Posterior vena cava (tissue), 2 donors: Measurements from ENCODE around the gene CSNK1A1. TPM values are rescaled to one million over a fixed set of nuclear protein-coding genes. Genes with fewer than 3 reads are reported as not detected.
"Not testable (repeated sequence)": the region's sequence is repeated elsewhere in the genome, so short reads cannot be mapped to it uniquely, and the experiment has no call there.

Source experiments
- DNase-seq: peaks from one replicate; pipeline ENCODE4 v3.0.0-alpha.2; 2020; ENCODE audit warnings: low spot score
- intact Hi-C, 2 donors: fragments of 100-400 bp; cut with DNase I; formaldehyde crosslinking; loops; one replicate each; pipeline versions ENCODE4 v1.14.1 to v1.14.2; 2022 to 2023
- total RNA-seq, 2 donors: library from RNA; stranded (reverse); fragmentation: NEBNext Ultra II Directional; extraction: Animal tissue kit (Norgen Biotek cat#: 25700); gene quantifications; one replicate each; pipeline ENCODE4 v1.2.1, GENCODE V29; 2021
- donor health status: DM: yes; HTN: yes; CAD: no.
- donor health status: DM: yes; HTN: yes; CAD: no.

Gene CSNK1A1
- total RNA-seq, 2 donors from 2014 or later = 223 to 231 TPM

GRCh38 chr5:149473441-149473840 lies 77.8 kb downstream of the CSNK1A1 start:
- DNase-seq = peak; percentile 9
- intact Hi-C loops = loop anchor here in 1 of 2 donors (2.0 kb wide), 1 partner anchor 23 kb away; no protein-coding TSS in a partner anchor

GRCh38 chr5:149472399-149472798 lies 78.8 kb downstream of the CSNK1A1 start:
- peak; percentile 41 for DNase-seq
- intact Hi-C loops = loop anchor here in 1 of 2 donors (2.0 kb wide), 1 partner anchor 24 kb away; no protein-coding TSS in a partner anchor

GRCh38 chr5:149471406-149472183 lies 79.6 kb downstream of the CSNK1A1 start:
- intact Hi-C loops = loop anchor here in 1 of 2 donors (2.0 kb wide), 1 partner anchor 25 kb away; no protein-coding TSS in a partner anchor

GRCh38 chr5:149470942-149471341 lies 80.3 kb downstream of the CSNK1A1 start:
- intact Hi-C loops = no loop called here
- peak; percentile 65 for DNase-seq

More at GRCh38 chr5:149471406-149472183, 79.6 kb downstream of the CSNK1A1 start:
- peak; percentile 81 for DNase-seq

- intact Hi-C loops = no loop called here
- peak; percentile 88 for DNase-seq
These were observed 84.7 kb downstream of the CSNK1A1 start for GRCh38 chr5:149466457-149466972.

GRCh38 chr5:149464796-149465489 lies 86.3 kb downstream of the CSNK1A1 start:
- intact Hi-C loops = no loop called here
- no peak for DNase-seq

GRCh38 chr5:149461907-149462306 lies 89.3 kb downstream of the CSNK1A1 start:
- intact Hi-C loops, DNase-seq: not testable (repeated sequence)

GRCh38 chr5:149459891-149460290 lies 91.3 kb downstream of the CSNK1A1 start:
- no peak for DNase-seq
- intact Hi-C loops = no loop called here

- DNase-seq = no peak
- intact Hi-C loops = no loop called here
These were observed 93.9 kb downstream of the CSNK1A1 start for GRCh38 chr5:149457393-149457763.

- DNase-seq = no peak
- intact Hi-C loops = no loop called here
These were observed 94.4 kb downstream of the CSNK1A1 start for GRCh38 chr5:149456597-149457392.

GRCh38 chr5:149455889-149456409 lies 95.3 kb downstream of the CSNK1A1 start:
- DNase-seq = no peak
- intact Hi-C loops = no loop called here

GRCh38 chr5:149453618-149454415 lies 97.4 kb downstream of the CSNK1A1 start:
- no peak for DNase-seq
- intact Hi-C loops = loop anchor here in 1 of 2 donors (5.0 kb wide), 1 partner anchor 33 kb away; no protein-coding TSS in a partner anchor

GRCh38 chr5:149452665-149453617 lies 98.3 kb downstream of the CSNK1A1 start:
- intact Hi-C loops = loop anchor here in 1 of 2 donors (5.0 kb wide), 1 partner anchor 34 kb away; no protein-coding TSS in a partner anchor
- DNase-seq = peak; percentile 93

- DNase-seq = peak; percentile 88
- intact Hi-C loops = loop anchor here in 1 of 2 donors (5.0 kb wide), 1 partner anchor 35 kb away; no protein-coding TSS in a partner anchor
These were observed 99.1 kb downstream of the CSNK1A1 start for GRCh38 chr5:149452007-149452664.

GRCh38 chr5:149450199-149450598 lies 101.0 kb downstream of the CSNK1A1 start:
- intact Hi-C loops = loop anchor here in 1 of 2 donors (5.0 kb wide), 1 partner anchor 37 kb away; no protein-coding TSS in a partner anchor
- no peak for DNase-seq
